NK-92 treated with Interleukin-12 subunit alpha and Interleukin-12 subunit beta, amount 100 ng/mL, for 24 hours (cell line): ENCODE data around the gene CACNA1B.

ENCODE experiments used
- DNase-seq: peaks from one replicate; lab custom pipeline; 2025; lab: John Stamatoyannopoulos, UW

The CACNA1B gene

GRCh38 chr9:137986268-137987099 lies 108.9 kb downstream of the CACNA1B start:
- no peak for DNase-seq

- no peak for DNase-seq
These were observed 109.9 kb downstream of the CACNA1B start for GRCh38 chr9:137987244-137988030.

GRCh38 chr9:137988051-137988450 lies 110.5 kb downstream of the CACNA1B start:
- no peak for DNase-seq

GRCh38 chr9:137988701-137989100 lies 111.1 kb downstream of the CACNA1B start:
- DNase-seq, result no peak

- no peak for DNase-seq
These were observed 111.6 kb downstream of the CACNA1B start for GRCh38 chr9:137989156-137989555.

- DNase-seq, result no peak
These were observed 112.6 kb downstream of the CACNA1B start for GRCh38 chr9:137989999-137990715.

GRCh38 chr9:138003485-138004190 lies 126.1 kb downstream of the CACNA1B start:
- no peak for DNase-seq

- DNase-seq, result no peak
These were observed 129.1 kb downstream of the CACNA1B start for GRCh38 chr9:138006576-138007233.

- DNase-seq, result no peak
These were observed 130.0 kb downstream of the CACNA1B start for GRCh38 chr9:138007566-138007917.

- peak; percentile 19 for DNase-seq
These were observed 130.6 kb downstream of the CACNA1B start for GRCh38 chr9:138007918-138008841.

- no peak for DNase-seq
These were observed 131.6 kb downstream of the CACNA1B start for GRCh38 chr9:138009016-138009802.

- DNase-seq, result no peak
These were observed 132.5 kb downstream of the CACNA1B start for GRCh38 chr9:138009803-138010690.

- no peak for DNase-seq
These were observed 133.3 kb downstream of the CACNA1B start for GRCh38 chr9:138010861-138011260.

GRCh38 chr9:138011951-138012500 lies 134.4 kb downstream of the CACNA1B start:
- DNase-seq, result no peak

GRCh38 chr9:138013273-138013672 lies 135.7 kb downstream of the CACNA1B start:
- no peak for DNase-seq

- no peak for DNase-seq
These were observed 136.4 kb downstream of the CACNA1B start for GRCh38 chr9:138013836-138014562.

GRCh38 chr9:138014563-138014945 lies 137.0 kb downstream of the CACNA1B start:
- DNase-seq, result no peak
